Panc1 (cell line): ENCODE results near the gene SF3B2.
"Not testable (repeated sequence)": the region's sequence is repeated elsewhere in the genome, so short reads cannot be mapped to it uniquely, and the experiment has no call there.

Experiments
- CTCF ChIP-seq: fragments of 450-650 bp; IDR thresholded peaks from 2 replicates; pipeline ENCODE4 v1.5.1; 2017; ENCODE audit warnings: mild to moderate bottlenecking
- POLR2AphosphoS5 ChIP-seq: IDR thresholded peaks from 2 replicates; pipeline ENCODE4 v1.6.1; 2012; ENCODE audit warnings: mild to moderate bottlenecking, low read depth, low read length, moderate library complexity
- REST ChIP-seq, 2 experiments: IDR thresholded peaks; 2 replicates each; pipeline ENCODE4 v1.6.1; 2011 to 2012; ENCODE audit warnings: low read depth in 2 of 2, control low read depth in 1 of 2, low read length in 1 of 2, mild to moderate bottlenecking in 1 of 2, moderate library complexity in 1 of 2; ENCODE audit not compliant: insufficient read depth in 1 of 2
- TCF7L2 ChIP-seq: IDR thresholded peaks from 2 replicates; pipeline ENCODE4 v1.6.1; 2011; ENCODE audit warnings: mild to moderate bottlenecking, low read depth, low read length, inconsistent platforms

GRCh38 chr11:66010036-66010435 lies 42.1 kb upstream of the SF3B2 start:
- TF ChIP-seq CTCF; REST (IDR thresholded peaks at IDR 0.05; ENCODE audit: insufficient read depth in 1 of 2, low read depth in 2 of 2, low read length in 1 of 2); POLR2AphosphoS5; TCF7L2: not testable (repeated sequence)
